ENCODE results near the gene SLC7A6OS. TPM values are rescaled to one million over a fixed set of nuclear protein-coding genes. Genes with fewer than 3 reads are reported as not detected.
"Not testable (repeated sequence)": the region's sequence is repeated elsewhere in the genome, so short reads cannot be mapped to it uniquely, and the experiment has no call there.

Gene SLC7A6OS
- total and polyA plus RNA-seq, 5 donors, result 7.9 to 13.4 (median 11.5) TPM

DNA sequence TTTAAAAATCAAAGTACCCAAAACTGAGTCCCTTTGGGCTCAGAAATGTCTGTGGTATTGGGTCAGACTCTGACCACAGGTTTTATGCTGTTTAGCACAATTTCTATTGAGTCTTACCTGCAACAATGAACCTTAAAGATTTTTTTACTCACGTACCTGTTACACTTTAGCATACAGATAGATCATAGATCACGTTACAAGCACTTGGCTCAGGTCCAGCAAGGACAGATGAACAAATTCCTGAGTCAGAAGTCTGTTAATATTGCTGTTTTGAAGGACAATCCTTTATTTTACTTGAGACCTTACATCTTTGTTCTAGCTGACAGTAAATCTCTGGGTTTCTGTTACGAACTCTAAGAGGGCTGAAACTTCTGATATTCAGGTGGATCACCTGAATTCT is 12.8 kb downstream of the SLC7A6OS start:
- Histone ChIP-seq H3K27ac (ENCODE audit: low read length) (peak overlapping the region; percentile 79), H3K27me3 (ENCODE audit: control insufficient read depth, insufficient read depth) (no peaks in the 10 kb centered on the region), H3K4me1 (ENCODE audit: control insufficient read depth, insufficient read depth, low read length) (peaks cover 12% of the 10 kb centered on the region), H3K4me3 (ENCODE audit: low read length) (no peak overlapping the region), H3K9me3 (ENCODE audit: control insufficient read depth, low read length) (no peaks in the 10 kb centered on the region)
- DNase-seq, result no peak
- WGBS, result 62% methylated on average over 3 of the region's 3 CpGs
- intact Hi-C loops (cut with DNase I), result no loop called here
- no peak for ATAC-seq

DNA sequence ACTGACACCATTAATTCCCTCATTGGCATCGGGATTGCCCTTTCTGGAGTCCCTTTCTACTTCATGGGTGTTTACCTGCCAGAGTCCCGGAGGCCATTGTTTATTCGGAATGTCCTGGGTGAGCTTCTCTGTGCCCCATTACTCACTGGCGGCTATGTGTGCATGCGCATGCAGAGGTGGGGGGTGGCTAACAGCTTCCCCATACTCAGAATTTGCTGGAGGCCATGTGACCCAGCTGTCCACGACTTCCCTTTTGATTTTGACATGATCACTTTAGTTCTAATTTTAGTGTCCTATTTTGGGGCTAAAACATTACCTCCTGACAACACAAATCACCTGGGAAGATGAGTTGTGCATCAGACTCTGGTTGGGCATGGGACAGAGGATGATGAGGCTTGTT is 14.1 kb downstream of the SLC7A6OS start:
- H3K27me3 ChIP-seq (ENCODE audit: control insufficient read depth, insufficient read depth), result no peaks in the 10 kb centered on the region
- WGBS, result 79% methylated on average over 6 of the region's 6 CpGs
- DNase-seq, result no peak
- ATAC-seq, result no peak
- H3K9me3 ChIP-seq (ENCODE audit: control insufficient read depth, low read length), result no peaks in the 10 kb centered on the region
- H3K27ac ChIP-seq (ENCODE audit: low read length), result peak overlapping the region; percentile 32
- H3K4me3 ChIP-seq (ENCODE audit: low read length), result no peak overlapping the region
- intact Hi-C loops (cut with DNase I), result no loop called here
- H3K4me1 ChIP-seq (ENCODE audit: control insufficient read depth, insufficient read depth, low read length), result peaks cover 15% of the 10 kb centered on the region

DNA sequence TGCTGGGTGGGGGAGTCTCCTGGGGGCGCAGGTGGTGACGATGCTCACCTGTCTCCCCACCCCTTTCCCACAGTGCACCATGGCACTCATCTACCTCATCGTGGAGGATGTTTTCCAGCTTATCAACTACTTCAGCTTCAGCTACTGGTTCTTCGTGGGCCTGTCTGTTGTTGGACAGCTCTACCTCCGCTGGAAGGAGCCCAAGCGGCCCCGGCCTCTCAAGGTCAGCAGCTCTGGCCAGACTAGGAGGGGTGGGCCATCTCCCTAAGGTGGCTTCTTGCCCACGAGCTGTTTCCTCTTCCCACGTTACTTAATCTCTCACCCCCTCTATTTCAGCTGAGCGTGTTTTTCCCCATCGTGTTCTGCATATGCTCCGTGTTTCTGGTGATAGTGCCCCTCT is 14.5 kb downstream of the SLC7A6OS start:
- Histone ChIP-seq H3K4me3 (ENCODE audit: low read length) (no peak overlapping the region), H3K27me3 (ENCODE audit: control insufficient read depth, insufficient read depth) (no peaks in the 10 kb centered on the region), H3K4me1 (ENCODE audit: control insufficient read depth, insufficient read depth, low read length) (peaks cover 15% of the 10 kb centered on the region), H3K9me3 (ENCODE audit: control insufficient read depth, low read length) (no peaks in the 10 kb centered on the region), H3K27ac (ENCODE audit: low read length) (peak overlapping the region; percentile 11)
- peak in 2 of 3 donors; percentile 64 to 72 for DNase-seq
- peak in 1 of 2 donors; percentile 20 for ATAC-seq
- WGBS, result 58% methylated on average over 12 of the region's 12 CpGs
- intact Hi-C loops (cut with DNase I), result no loop called here

DNA sequence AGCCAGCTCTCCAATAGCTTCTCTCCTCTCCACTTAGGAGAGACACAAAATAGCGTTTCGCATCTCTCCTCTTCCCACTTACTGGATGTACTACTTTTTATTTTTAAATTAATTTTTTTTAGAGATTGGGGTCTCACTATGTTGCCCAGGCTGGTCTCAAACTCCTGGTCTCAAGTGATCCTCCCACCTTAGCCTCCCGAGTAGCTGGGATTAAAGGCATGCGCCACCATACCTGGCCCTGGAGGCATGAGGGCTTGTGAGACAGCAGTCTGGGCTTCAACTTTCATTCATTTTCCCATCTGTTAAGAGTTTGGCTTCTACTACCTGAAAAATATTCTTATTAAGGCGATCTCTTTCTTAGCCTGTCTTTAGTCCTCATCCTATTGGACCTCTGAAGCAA is 18.3 kb downstream of the SLC7A6OS start:
- DNase-seq, result no peak
- intact Hi-C loops (cut with DNase I), result no loop called here
- Histone ChIP-seq H3K27ac (ENCODE audit: low read length) (no peak overlapping the region), H3K9me3 (ENCODE audit: control insufficient read depth, low read length) (no peaks in the 10 kb centered on the region), H3K4me3 (ENCODE audit: low read length) (no peak overlapping the region), H3K4me1 (ENCODE audit: control insufficient read depth, insufficient read depth, low read length) (peaks cover 18% of the 10 kb centered on the region), H3K27me3 (ENCODE audit: control insufficient read depth, insufficient read depth) (no peaks in the 10 kb centered on the region)
- no peak for ATAC-seq
- WGBS, result 97% methylated on average over 5 of the region's 5 CpGs

DNA sequence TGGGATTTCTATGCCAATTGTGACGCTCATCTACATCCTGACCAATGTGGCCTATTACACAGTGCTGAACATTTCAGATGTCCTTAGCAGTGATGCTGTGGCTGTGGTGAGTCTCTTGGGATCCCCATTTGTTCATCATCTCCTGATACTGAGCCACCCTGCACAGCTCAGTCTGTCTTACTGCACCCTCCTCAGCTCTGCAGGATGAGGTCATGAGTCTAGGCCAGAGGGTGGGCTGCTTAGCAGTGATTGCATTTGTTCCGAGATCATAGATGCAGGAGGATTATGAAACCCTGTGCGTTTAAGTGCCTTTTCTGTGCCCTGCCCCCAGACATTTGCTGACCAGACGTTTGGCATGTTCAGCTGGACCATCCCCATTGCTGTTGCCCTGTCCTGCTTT is 19.5 kb downstream of the SLC7A6OS start:
- H3K4me1 ChIP-seq (ENCODE audit: control insufficient read depth, insufficient read depth, low read length), result peaks cover 26% of the 10 kb centered on the region
- intact Hi-C loops (cut with DNase I), result no loop called here
- no peak for DNase-seq
- no peaks in the 10 kb centered on the region for H3K27me3 ChIP-seq (ENCODE audit: control insufficient read depth, insufficient read depth)
- 84% methylated on average over 4 of the region's 4 CpGs for WGBS
- no peak overlapping the region for H3K4me3 ChIP-seq (ENCODE audit: low read length)
- ATAC-seq, result no peak
- H3K9me3 ChIP-seq (ENCODE audit: control insufficient read depth, low read length), result no peaks in the 10 kb centered on the region
- peak overlapping the region; percentile 17 for H3K27ac ChIP-seq (ENCODE audit: low read length)

DNA sequence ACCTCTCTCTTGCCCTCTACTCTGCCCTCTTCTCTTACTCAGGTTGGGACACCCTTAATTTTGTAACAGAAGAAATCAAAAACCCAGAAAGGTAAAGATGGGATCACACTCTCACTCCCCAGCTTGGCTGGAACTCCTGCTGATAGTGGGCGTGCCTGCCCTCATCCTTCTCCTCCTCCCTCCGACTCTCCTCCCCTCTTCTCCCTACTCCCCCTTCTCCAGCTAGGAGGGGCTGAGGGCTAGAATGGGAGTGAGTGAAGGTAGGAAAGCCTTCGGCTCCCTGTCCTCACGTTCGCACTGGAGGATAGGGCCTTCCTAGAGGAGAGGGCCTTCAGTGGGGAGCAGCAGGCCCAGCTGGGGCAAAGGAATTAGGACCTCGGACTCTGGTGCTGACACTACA is 20.3 kb downstream of the SLC7A6OS start:
- ATAC-seq (no peak), DNase-seq (no peak)
- peaks cover 30% of the 10 kb centered on the region for H3K4me1 ChIP-seq (ENCODE audit: control insufficient read depth, insufficient read depth, low read length)
- peak overlapping the region; percentile 72 for H3K27ac ChIP-seq (ENCODE audit: low read length)
- H3K4me3 ChIP-seq (ENCODE audit: low read length), result no peak overlapping the region
- H3K9me3 ChIP-seq (ENCODE audit: control insufficient read depth, low read length), result no peaks in the 10 kb centered on the region
- WGBS, result 62% methylated on average over 6 of the region's 6 CpGs
- intact Hi-C loops (cut with DNase I), result no loop called here
- no peaks in the 10 kb centered on the region for H3K27me3 ChIP-seq (ENCODE audit: control insufficient read depth, insufficient read depth)

DNA sequence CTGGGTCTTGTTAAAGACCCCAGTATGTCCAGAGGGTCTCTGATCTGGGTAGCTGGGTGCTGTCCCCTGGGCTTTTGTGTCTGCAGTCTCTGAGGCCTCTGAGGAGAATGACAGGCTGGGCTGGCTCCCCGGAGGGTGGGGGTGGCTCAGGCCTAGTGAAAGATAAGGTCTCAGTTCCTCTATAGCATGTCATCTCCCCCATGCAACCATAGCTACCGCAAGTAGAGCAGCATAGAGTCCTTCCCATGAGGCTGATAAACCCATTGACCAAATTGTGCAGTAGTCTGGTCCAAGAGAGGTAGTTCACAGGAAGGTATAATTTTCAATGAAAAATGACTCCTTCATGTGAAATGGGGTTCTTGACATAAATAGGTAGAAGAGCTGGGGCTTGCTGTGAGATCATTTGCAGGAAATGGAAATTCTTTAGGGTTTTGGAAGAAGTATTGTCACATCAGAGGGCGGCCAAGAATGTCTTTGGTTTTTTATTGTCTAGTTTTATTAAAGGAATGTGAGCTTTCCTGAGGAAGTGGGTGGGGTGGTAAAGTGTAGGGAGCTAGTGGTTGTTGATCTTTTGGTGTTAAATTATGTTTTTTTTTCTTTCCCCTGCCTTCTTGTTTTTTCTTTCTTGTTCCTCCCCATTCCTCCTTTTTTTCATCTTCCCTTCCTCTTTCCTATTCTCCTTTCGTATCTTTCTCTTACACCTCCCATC is 21.0 kb downstream of the SLC7A6OS start:
- DNase-seq, result no peak
- Histone ChIP-seq H3K4me3 (ENCODE audit: low read length) (no peak overlapping the region), H3K9me3 (ENCODE audit: control insufficient read depth, low read length) (no peaks in the 10 kb centered on the region), H3K27ac (ENCODE audit: low read length) (peak overlapping the region; percentile 72), H3K4me1 (ENCODE audit: control insufficient read depth, insufficient read depth, low read length) (peaks cover 36% of the 10 kb centered on the region), H3K27me3 (ENCODE audit: control insufficient read depth, insufficient read depth) (no peaks in the 10 kb centered on the region)
- intact Hi-C loops (cut with DNase I), result no loop called here
- peak in 1 of 2 donors; percentile 42 for ATAC-seq
- 46% methylated on average over 4 of the region's 4 CpGs for WGBS

DNA sequence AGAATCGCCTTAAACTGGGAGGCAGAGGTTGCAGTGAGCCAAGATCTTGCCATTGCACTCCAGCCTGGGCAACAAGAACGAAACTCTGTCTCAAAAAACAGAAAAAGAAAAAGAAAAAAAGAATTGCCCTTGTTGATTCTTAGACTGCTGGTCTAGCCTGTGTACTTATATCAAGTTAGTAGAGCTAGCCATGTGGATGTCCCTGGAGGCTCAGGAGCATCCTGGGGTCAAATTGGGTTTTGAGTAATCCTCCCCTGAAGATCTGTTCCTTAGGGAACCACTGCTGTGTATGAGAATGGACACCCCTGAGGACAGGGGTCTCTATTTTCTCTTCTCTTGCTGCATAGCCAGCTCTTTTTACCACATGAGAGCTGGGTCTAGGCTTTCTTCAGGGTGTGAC is 21.5 kb downstream of the SLC7A6OS start:
- Histone ChIP-seq H3K27ac (ENCODE audit: low read length) (peak overlapping the region; percentile 65), H3K4me1 (ENCODE audit: control insufficient read depth, insufficient read depth, low read length) (peaks cover 37% of the 10 kb centered on the region), H3K27me3 (ENCODE audit: control insufficient read depth, insufficient read depth) (no peaks in the 10 kb centered on the region), H3K9me3 (ENCODE audit: control insufficient read depth, low read length) (no peaks in the 10 kb centered on the region), H3K4me3 (ENCODE audit: low read length) (no peak overlapping the region)
- DNase-seq, result no peak
- intact Hi-C loops (cut with DNase I), result no loop called here
- 93% methylated on average over 2 of the region's 2 CpGs for WGBS
- no peak for ATAC-seq

DNA sequence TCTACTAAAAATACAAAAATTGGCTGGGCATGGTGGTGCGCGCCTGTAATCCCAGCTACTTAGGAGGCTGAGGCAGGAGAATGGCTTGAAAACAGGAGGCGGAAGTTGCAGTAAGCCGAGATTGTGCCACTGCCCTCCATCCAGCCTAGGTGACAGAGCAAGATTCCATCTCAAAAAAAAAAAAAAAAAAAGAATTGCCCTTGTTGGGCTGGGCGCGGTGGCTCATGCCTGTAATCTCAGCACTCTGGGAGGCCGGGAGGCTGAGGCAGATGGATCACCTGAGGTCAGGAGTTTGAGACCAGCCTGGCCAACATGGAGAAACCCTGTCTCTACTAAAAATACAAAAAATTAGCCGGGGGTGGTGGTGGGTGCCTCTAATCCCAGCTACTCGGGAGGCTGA is 21.9 kb downstream of the SLC7A6OS start:
- H3K27ac ChIP-seq (ENCODE audit: low read length), result peak overlapping the region; percentile 90
- DNase-seq; H3K9me3 ChIP-seq (ENCODE audit: control insufficient read depth, low read length); H3K27me3 ChIP-seq (ENCODE audit: control insufficient read depth, insufficient read depth); ATAC-seq; H3K4me3 ChIP-seq (ENCODE audit: low read length); intact Hi-C loops (cut with DNase I): not testable (repeated sequence)
- WGBS, result 91% methylated on average over 9 of the region's 9 CpGs
- peaks cover 39% of the 10 kb centered on the region for H3K4me1 ChIP-seq (ENCODE audit: control insufficient read depth, insufficient read depth, low read length)

DNA sequence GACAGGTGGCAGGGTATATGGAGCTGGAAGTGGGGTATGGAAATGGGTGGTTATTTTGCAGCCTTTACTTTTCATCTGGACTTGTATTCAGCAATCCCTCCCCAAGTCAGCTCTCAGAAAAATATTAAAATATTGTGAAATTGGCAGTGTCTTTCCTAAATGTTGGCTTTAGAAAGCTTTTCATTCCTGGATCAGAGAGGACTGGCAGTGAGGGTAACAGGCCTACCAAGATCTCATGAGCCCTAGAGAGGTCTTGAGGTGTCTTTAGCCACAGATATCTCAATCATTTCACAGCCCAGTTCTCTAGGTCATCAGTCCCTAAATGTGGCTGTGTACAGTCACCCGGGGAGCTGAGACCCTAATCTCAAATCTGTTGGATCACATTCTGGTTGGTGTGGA is 22.5 kb downstream of the SLC7A6OS start:
- no peak for DNase-seq
- WGBS, result 59% methylated on average over 1 of the region's 1 CpG
- intact Hi-C loops (cut with DNase I), result no loop called here

DNA sequence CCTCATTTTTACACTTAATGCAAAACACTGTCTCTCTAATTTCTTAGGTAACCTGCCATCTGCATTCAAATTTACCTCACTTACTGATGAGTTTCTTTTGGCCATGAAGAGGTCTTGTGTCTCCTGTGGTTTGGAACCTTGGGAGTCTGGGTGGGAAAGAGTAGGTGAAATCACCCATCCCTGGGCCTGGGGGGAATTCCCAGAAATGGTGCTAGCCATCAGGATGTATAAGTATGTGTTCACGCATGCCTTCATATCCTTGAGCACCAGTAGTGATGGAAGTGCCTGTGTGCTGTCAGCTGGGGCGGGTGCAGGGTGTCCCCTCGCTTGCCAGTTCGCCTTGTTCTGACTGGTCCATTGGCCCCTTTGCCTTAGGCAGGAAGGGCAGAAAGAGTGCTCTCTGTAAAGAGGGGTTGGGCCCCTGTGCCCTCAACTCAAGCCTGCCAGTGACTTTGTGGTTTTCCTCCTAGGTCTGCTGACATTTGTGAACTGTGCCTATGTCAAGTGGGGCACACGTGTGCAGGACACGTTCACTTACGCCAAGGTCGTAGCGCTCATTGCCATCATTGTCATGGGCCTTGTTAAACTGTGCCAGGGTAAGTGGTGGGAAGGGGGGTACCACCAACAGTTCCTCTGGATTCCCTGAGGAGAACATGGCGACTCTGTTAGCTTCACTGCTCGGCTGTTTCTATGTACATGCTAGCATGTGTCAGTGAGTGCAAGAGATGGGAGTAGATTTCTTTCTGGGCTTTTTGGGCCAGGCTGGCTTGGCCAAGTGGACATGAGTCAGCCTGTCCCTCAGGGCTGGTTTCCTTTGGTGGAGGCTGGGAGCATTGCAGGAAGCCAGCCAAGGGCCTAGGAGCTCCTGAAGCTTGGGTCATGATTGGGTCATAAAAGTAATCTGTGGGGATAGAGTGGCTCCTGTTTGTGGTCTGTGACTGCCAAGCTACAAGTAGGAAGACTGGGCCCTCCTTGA is 23.2 kb downstream of the SLC7A6OS start:
- 73% methylated on average over 11 of the region's 11 CpGs for WGBS
- peak; percentile 83 to 85 for ATAC-seq

More for the DNA sequence above, 22.5 kb downstream of the SLC7A6OS start:
- ATAC-seq, result peak; percentile 4 to 27
- Histone ChIP-seq H3K4me1 (ENCODE audit: control insufficient read depth, insufficient read depth, low read length) (peaks cover 40% of the 10 kb centered on the region), H3K27me3 (ENCODE audit: control insufficient read depth, insufficient read depth) (no peaks in the 10 kb centered on the region), H3K9me3 (ENCODE audit: control insufficient read depth, low read length) (no peaks in the 10 kb centered on the region), H3K27ac (ENCODE audit: low read length) (peak overlapping the region; percentile 90), H3K4me3 (ENCODE audit: low read length) (no peak overlapping the region)

More for the DNA sequence above, 23.2 kb downstream of the SLC7A6OS start:
- intact Hi-C loops (cut with DNase I), result no loop called here
- no peaks in the 10 kb centered on the region for H3K27me3 ChIP-seq (ENCODE audit: control insufficient read depth, insufficient read depth)
- peak overlapping the region; percentile 90 for H3K27ac ChIP-seq (ENCODE audit: low read length)
- DNase-seq, result peak; percentile 90 to 94 (median 91)
- no peaks in the 10 kb centered on the region for H3K9me3 ChIP-seq (ENCODE audit: control insufficient read depth, low read length)
- H3K4me1 ChIP-seq (ENCODE audit: control insufficient read depth, insufficient read depth, low read length), result peaks cover 41% of the 10 kb centered on the region
- no peak overlapping the region for H3K4me3 ChIP-seq (ENCODE audit: low read length)
